ENCODE results near the gene VGLL4. TPM values are rescaled to one million over a fixed set of nuclear protein-coding genes. Genes with fewer than 3 reads are reported as not detected.
A peak's percentile ranks its signal among the peaks of the same experiment; 100 is the strongest.

VGLL4 gene
- total RNA-seq, 3 donors from 2014 or later = 26.0 to 30.0 (median 28.5) TPM

GRCh38 chr3:11661052-11661656, 17.4 kb upstream of the VGLL4 start:
- DNase-seq (no peak), ATAC-seq (no peak)
- no peaks in the 10 kb centered on the region for H3K9me3 Mint-ChIP-seq
- H3K4me3 Mint-ChIP-seq = no peak overlapping the region
- H3K36me3 Mint-ChIP-seq (ENCODE audit: insufficient read depth) = peaks cover 1% of the 10 kb centered on the region
- no peaks in the 10 kb centered on the region for H3K27me3 Mint-ChIP-seq (ENCODE audit: low read depth)
- H3K4me1 Mint-ChIP-seq (ENCODE audit: low read depth) = no peaks in the 10 kb centered on the region

GRCh38 chr3:11660242-11660641, 16.5 kb upstream of the VGLL4 start:
- Mint-ChIP-seq H3K4me3 (no peak overlapping the region), H3K36me3 (ENCODE audit: insufficient read depth) (peaks cover 1% of the 10 kb centered on the region), H3K4me1 (ENCODE audit: low read depth) (peaks cover 2% of the 10 kb centered on the region), H3K27me3 (ENCODE audit: low read depth) (no peaks in the 10 kb centered on the region), H3K9me3 (no peaks in the 10 kb centered on the region)
- DNase-seq (no peak), ATAC-seq (no peak)

- DNase-seq (no peak), ATAC-seq (no peak)
- H3K27me3 Mint-ChIP-seq (ENCODE audit: low read depth) = no peaks in the 10 kb centered on the region
- H3K9me3 Mint-ChIP-seq = no peaks in the 10 kb centered on the region
- peaks cover 2% of the 10 kb centered on the region for H3K4me1 Mint-ChIP-seq (ENCODE audit: low read depth)
- no peak overlapping the region for H3K4me3 Mint-ChIP-seq
- H3K36me3 Mint-ChIP-seq (ENCODE audit: insufficient read depth) = peaks cover 1% of the 10 kb centered on the region
Measured at GRCh38 chr3:11658180-11658579, 14.5 kb upstream of the VGLL4 start.

- Mint-ChIP-seq H3K36me3 (ENCODE audit: insufficient read depth) (no peaks in the 10 kb centered on the region), H3K4me1 (ENCODE audit: low read depth) (peaks cover 2% of the 10 kb centered on the region), H3K4me3 (no peak overlapping the region), H3K27me3 (ENCODE audit: low read depth) (no peaks in the 10 kb centered on the region), H3K9me3 (no peaks in the 10 kb centered on the region)
- no peak for DNase-seq
- peak; percentile 73 to 74 for ATAC-seq
Measured at GRCh38 chr3:11655196-11655928, 11.6 kb upstream of the VGLL4 start.

GRCh38 chr3:11654166-11654565, 10.5 kb upstream of the VGLL4 start:
- Mint-ChIP-seq H3K4me1 (ENCODE audit: low read depth) (peaks cover 2% of the 10 kb centered on the region), H3K36me3 (ENCODE audit: insufficient read depth) (no peaks in the 10 kb centered on the region), H3K9me3 (no peaks in the 10 kb centered on the region), H3K27me3 (ENCODE audit: low read depth) (no peaks in the 10 kb centered on the region), H3K4me3 (no peak overlapping the region)
- DNase-seq (no peak), ATAC-seq (no peak)

- DNase-seq (no peak), ATAC-seq (no peak)
- Mint-ChIP-seq H3K27me3 (ENCODE audit: low read depth) (no peaks in the 10 kb centered on the region), H3K4me1 (ENCODE audit: low read depth) (peaks cover 2% of the 10 kb centered on the region), H3K9me3 (no peaks in the 10 kb centered on the region), H3K36me3 (ENCODE audit: insufficient read depth) (no peaks in the 10 kb centered on the region), H3K4me3 (no peak overlapping the region)
Measured at GRCh38 chr3:11653298-11654055, 9.8 kb upstream of the VGLL4 start.

- H3K36me3 Mint-ChIP-seq (ENCODE audit: insufficient read depth) = no peaks in the 10 kb centered on the region
- H3K9me3 Mint-ChIP-seq = no peaks in the 10 kb centered on the region
- no peak overlapping the region for H3K4me3 Mint-ChIP-seq
- H3K27me3 Mint-ChIP-seq (ENCODE audit: low read depth) = no peaks in the 10 kb centered on the region
- ATAC-seq (no peak), DNase-seq (no peak)
- peaks cover 2% of the 10 kb centered on the region for H3K4me1 Mint-ChIP-seq (ENCODE audit: low read depth)
Measured at GRCh38 chr3:11651900-11652299, 8.2 kb upstream of the VGLL4 start.

GRCh38 chr3:11651477-11651876, 7.8 kb upstream of the VGLL4 start:
- H3K36me3 Mint-ChIP-seq (ENCODE audit: insufficient read depth) = no peaks in the 10 kb centered on the region
- peaks cover 2% of the 10 kb centered on the region for H3K4me1 Mint-ChIP-seq (ENCODE audit: low read depth)
- ATAC-seq (no peak), DNase-seq (no peak)
- no peaks in the 10 kb centered on the region for H3K27me3 Mint-ChIP-seq (ENCODE audit: low read depth)
- no peaks in the 10 kb centered on the region for H3K9me3 Mint-ChIP-seq
- H3K4me3 Mint-ChIP-seq = no peak overlapping the region

GRCh38 chr3:11650391-11650790, 6.7 kb upstream of the VGLL4 start:
- H3K36me3 Mint-ChIP-seq (ENCODE audit: insufficient read depth) = no peaks in the 10 kb centered on the region
- H3K4me1 Mint-ChIP-seq (ENCODE audit: low read depth) = no peaks in the 10 kb centered on the region
- DNase-seq (no peak), ATAC-seq (no peak)
- H3K9me3 Mint-ChIP-seq = no peaks in the 10 kb centered on the region
- no peaks in the 10 kb centered on the region for H3K27me3 Mint-ChIP-seq (ENCODE audit: low read depth)
- no peak overlapping the region for H3K4me3 Mint-ChIP-seq

- no peak for DNase-seq
- ATAC-seq = no peak
- H3K36me3 Mint-ChIP-seq (ENCODE audit: insufficient read depth) = no peaks in the 10 kb centered on the region
- H3K27me3 Mint-ChIP-seq (ENCODE audit: low read depth) = no peaks in the 10 kb centered on the region
- no peak overlapping the region for H3K4me3 Mint-ChIP-seq
- H3K9me3 Mint-ChIP-seq = no peaks in the 10 kb centered on the region
- peaks cover 4% of the 10 kb centered on the region for H3K4me1 Mint-ChIP-seq (ENCODE audit: low read depth)
Measured at GRCh38 chr3:11648735-11649134, 5.0 kb upstream of the VGLL4 start.

GRCh38 chr3:11643201-11643603, 513 bp downstream of the VGLL4 start:
- H3K27me3 Mint-ChIP-seq (ENCODE audit: low read depth) = no peaks in the 10 kb centered on the region
- peaks cover 4% of the 10 kb centered on the region for H3K36me3 Mint-ChIP-seq (ENCODE audit: insufficient read depth)
- no peaks in the 10 kb centered on the region for H3K9me3 Mint-ChIP-seq
- peak overlapping the region; percentile 100 for H3K4me3 Mint-ChIP-seq
- ATAC-seq = peak; percentile 27 to 39
- H3K4me1 Mint-ChIP-seq (ENCODE audit: low read depth) = peaks cover 43% of the 10 kb centered on the region
- DNase-seq = no peak

- DNase-seq = peak; percentile 51
- peak; percentile 75 to 76 for ATAC-seq
Measured at GRCh38 chr3:11642431-11643191, 1.1 kb downstream of the VGLL4 start.

GRCh38 chr3:11641683-11642430, 1.9 kb downstream of the VGLL4 start:
- H3K4me3 Mint-ChIP-seq = peak overlapping the region; percentile 100
- no peak for DNase-seq
- H3K27me3 Mint-ChIP-seq (ENCODE audit: low read depth) = no peaks in the 10 kb centered on the region
- no peak for ATAC-seq
- peaks cover 5% of the 10 kb centered on the region for H3K36me3 Mint-ChIP-seq (ENCODE audit: insufficient read depth)
- H3K9me3 Mint-ChIP-seq = no peaks in the 10 kb centered on the region
- H3K4me1 Mint-ChIP-seq (ENCODE audit: low read depth) = peaks cover 56% of the 10 kb centered on the region

More at GRCh38 chr3:11642431-11643191, 1.1 kb downstream of the VGLL4 start:
- no peaks in the 10 kb centered on the region for H3K9me3 Mint-ChIP-seq
- no peaks in the 10 kb centered on the region for H3K27me3 Mint-ChIP-seq (ENCODE audit: low read depth)
- H3K4me1 Mint-ChIP-seq (ENCODE audit: low read depth) = peaks cover 49% of the 10 kb centered on the region
- H3K4me3 Mint-ChIP-seq = peak overlapping the region; percentile 100
- peaks cover 4% of the 10 kb centered on the region for H3K36me3 Mint-ChIP-seq (ENCODE audit: insufficient read depth)

GRCh38 chr3:11641316-11641682, 2.4 kb downstream of the VGLL4 start:
- ATAC-seq (no peak), DNase-seq (no peak)
- H3K4me3 Mint-ChIP-seq = peak overlapping the region; percentile 100
- H3K9me3 Mint-ChIP-seq = no peaks in the 10 kb centered on the region
- H3K27me3 Mint-ChIP-seq (ENCODE audit: low read depth) = no peaks in the 10 kb centered on the region
- H3K4me1 Mint-ChIP-seq (ENCODE audit: low read depth) = peaks cover 61% of the 10 kb centered on the region
- peaks cover 5% of the 10 kb centered on the region for H3K36me3 Mint-ChIP-seq (ENCODE audit: insufficient read depth)

Data from activated T-cell treated with anti-CD3 and anti-CD28 coated beads, Interleukin-2, amount 50 U/mL, for 4 hours (primary cell).